Endothelial cell of umbilical vein (primary cell): ENCODE data around the gene ELP4. TPM values are rescaled to one million over a fixed set of nuclear protein-coding genes. Genes with fewer than 3 reads are reported as not detected.

ENCODE experiments used
- BruUV-seq: library from RNA; stranded (reverse); fragments of 400-500 nt; replicated peaks from 2 replicates; lab custom pipeline; 2021; lab: Mats Ljungman, UMichigan
- CTCF ChIA-PET: fragments of 300-600, 350-600 bp; sonication (Branson Sonifier 250); formaldehyde crosslinking; loops from one replicate; lab custom pipeline; 2021; ENCODE audit warnings: antibody characterized with exemption, inconsistent platforms; lab: Charles Lee
- POLR2A ChIA-PET: fragments of 300-600, 350-600 bp; sonication (Branson Sonifier 250); formaldehyde crosslinking; loops from one replicate; lab custom pipeline; 2021; ENCODE audit warnings: antibody characterized with exemption, inconsistent platforms; lab: Charles Lee
- DNase-seq: peaks from one replicate; pipeline ENCODE4 v3.0.0-alpha.2; 2011; ENCODE audit warnings: low read depth, low spot score
- FAIRE-seq: peaks from 2 replicates; lab custom pipeline; 2011; peaks lifted over from hg19 to GRCh38; lab: Jason Lieb, UNC
- H2AFZ ChIP-seq: 2 replicates; pipeline ENCODE4 v1.6.0; 2012; ENCODE audit warnings: low read depth, low read length, control low read depth, inconsistent platforms
- H3K27ac ChIP-seq: 2 replicates; pipeline ENCODE4 v1.5.1; 2011; ENCODE audit warnings: low read depth, mild to moderate bottlenecking, control low read depth, low read length, moderate library complexity; ENCODE audit not compliant: insufficient read depth
- H3K27me3 ChIP-seq, 2 experiments: 2 replicates each; pipeline versions ENCODE4 v1.6.0 to v1.6.1; 2011; ENCODE audit warnings: low read length in 2 of 2, mixed read lengths in 1 of 2; ENCODE audit not compliant: control insufficient read depth in 2 of 2, insufficient read depth in 2 of 2
- H3K36me3 ChIP-seq, 2 experiments: 2 replicates in 1 of 2; 3 replicates in 1 of 2; pipeline ENCODE4 v1.5.1; 2011; ENCODE audit warnings: low read length in 2 of 2, mild to moderate bottlenecking in 1 of 2, moderate library complexity in 1 of 2; ENCODE audit not compliant: control insufficient read depth in 2 of 2, insufficient read depth in 2 of 2; ENCODE audit errors: extremely low read depth in 1 of 2
- H3K4me1 ChIP-seq: 3 replicates; pipeline ENCODE4 v1.5.1; 2011; ENCODE audit warnings: mild to moderate bottlenecking, low read length; ENCODE audit not compliant: control insufficient read depth, insufficient read depth; ENCODE audit errors: extremely low read depth
- H3K4me2 ChIP-seq: 2 replicates; pipeline ENCODE4 v1.6.1; 2011; ENCODE audit warnings: low read length, control low read depth, mixed read lengths; ENCODE audit not compliant: insufficient read depth
- H3K4me3 ChIP-seq, 3 experiments: fragments of 200-600 bp in 1 of 3; sonication (generic), shearing (Covaris generic) in 1 of 3; replicated peaks in 1 of 3; 2 replicates each; pipeline ENCODE4 v1.5.1; 2011 to 2016; ENCODE audit warnings: control low read depth in 3 of 3, low read length in 3 of 3, mild to moderate bottlenecking in 2 of 3, inconsistent platforms in 1 of 3, low read depth in 1 of 3, moderate library complexity in 1 of 3; ENCODE audit not compliant: insufficient read depth in 1 of 3
- H3K79me2 ChIP-seq: 2 replicates; pipeline ENCODE4 v1.6.0; 2012; ENCODE audit warnings: low read length, inconsistent platforms; ENCODE audit not compliant: control insufficient read depth, insufficient read depth
- H3K9ac ChIP-seq: replicated peaks from 2 replicates; pipeline ENCODE3; 2011; ENCODE audit warnings: low read length, control low read depth; ENCODE audit not compliant: insufficient read depth; ENCODE audit errors: extremely low read depth
- H3K9me1 ChIP-seq: replicated peaks from 3 replicates; pipeline ENCODE4 v1.6.0; 2011; ENCODE audit warnings: mild to moderate bottlenecking, low read length; ENCODE audit not compliant: control insufficient read depth, insufficient read depth; ENCODE audit errors: extremely low read depth
- H3K9me3 ChIP-seq: replicated peaks from 2 replicates; pipeline ENCODE4 v1.5.1; 2012; ENCODE audit warnings: low read length, inconsistent platforms; ENCODE audit not compliant: control insufficient read depth, insufficient read depth
- H4K20me1 ChIP-seq: replicated peaks from 2 replicates; pipeline ENCODE3; 2011; ENCODE audit warnings: mild to moderate bottlenecking, low read length; ENCODE audit not compliant: control insufficient read depth, insufficient read depth; ENCODE audit errors: extremely low read depth
- CTCF ChIP-seq, 2 donors: IDR thresholded peaks; 1 replicate in 1 of 2; 2 replicates in 1 of 2; pipeline ENCODE4 v1.5.1; 2011; ENCODE audit warnings: low read length in 2 of 2, mild to moderate bottlenecking in 2 of 2, moderate library complexity in 2 of 2, control low read depth in 1 of 2, inconsistent platforms in 1 of 2, low read depth in 1 of 2; ENCODE audit not compliant: insufficient read depth in 1 of 2; ENCODE audit errors: extremely low read depth in 1 of 2
- EZH2 ChIP-seq: IDR thresholded peaks from 2 replicates; pipeline ENCODE4 v1.6.1; 2012; ENCODE audit warnings: borderline replicate concordance, low read depth, mild to moderate bottlenecking, moderate library complexity, low read length, inconsistent platforms; ENCODE audit not compliant: severe bottlenecking
- FOS ChIP-seq: IDR thresholded peaks from 2 replicates; pipeline ENCODE4 v1.6.1; 2011; ENCODE audit warnings: mild to moderate bottlenecking, low read length, moderate library complexity, borderline replicate concordance; ENCODE audit not compliant: insufficient read depth
- GATA2 ChIP-seq: IDR thresholded peaks from 2 replicates; pipeline ENCODE4 v1.7.0; 2011; ENCODE audit warnings: low read depth, mild to moderate bottlenecking, moderate library complexity, mixed read lengths, low read length; ENCODE audit not compliant: insufficient read length, insufficient read depth
- JUN ChIP-seq: IDR thresholded peaks from 2 replicates; pipeline ENCODE4 v1.6.1; 2011; ENCODE audit warnings: borderline replicate concordance, low read depth; ENCODE audit not compliant: insufficient read length, insufficient read depth
- MAX ChIP-seq: IDR thresholded peaks from 2 replicates; pipeline ENCODE4 v1.6.1; 2011; ENCODE audit not compliant: insufficient read depth, insufficient read length
- MYC ChIP-seq: IDR thresholded peaks from one replicate; pipeline ENCODE4 v1.6.1; 2011; ENCODE audit warnings: mild to moderate bottlenecking, low read depth, low read length
- POLR2A ChIP-seq: IDR thresholded peaks from 2 replicates; pipeline ENCODE4 v1.6.1; 2012; ENCODE audit warnings: low read depth, mild to moderate bottlenecking, control low read depth, low read length
- POLR2AphosphoS5 ChIP-seq: IDR thresholded peaks from 2 replicates; pipeline ENCODE4 v1.6.1; 2012; ENCODE audit warnings: low read depth, mild to moderate bottlenecking, control low read depth, low read length, moderate library complexity; ENCODE audit not compliant: insufficient read depth
- dilution Hi-C: fragments of 300-500 bp; cut with MboI; formaldehyde crosslinking; loops from one replicate; pipeline ENCODE4 v1.15.0; 2019; ENCODE audit warnings: low sequenced_read_pairs; ENCODE audit not compliant: extremely low pct_ligation_motif_present
- intact Hi-C: fragments of 100-400 bp; cut with micrococcal nuclease; formaldehyde crosslinking; loops from one replicate; pipeline ENCODE4 v1.10.0; 2022
- polyA plus RNA-seq, 4 experiments: library from polyadenylated mRNA; depleted of rRNA in 3 of 4; stranded (reverse) in 3 of 4; unstranded in 1 of 4; fragments of >200 nt; gene quantifications; 2 replicates each; pipeline versions ENCODE4 v1.2.1 to v1.2.3, GENCODE V29; 2011 to 2012; ENCODE audit warnings: missing spikeins in 1 of 4
- total RNA-seq: library from RNA; stranded (reverse); gene quantifications from 2 replicates; pipeline ENCODE4 v1.2.3, GENCODE V29; 2021

The ELP4 gene
- total and polyA plus RNA-seq, 2 donors (not counting 3 experiments of a cell fraction or from before 2014, with no cell fraction given), result 11.6 to 16.3 TPM

- intact Hi-C loops (no loop called here), dilution Hi-C loops (no loop called here)
- no peaks in the 10 kb centered on the region for H3K36me3 ChIP-seq
- H3K79me2 ChIP-seq, result no peaks in the 10 kb centered on the region
- ChIA-PET CTCF (no interaction called here), POLR2A (no interaction called here)
- DNase-seq (no peak), FAIRE-seq (no peak)
- H4K20me1 ChIP-seq, result no peaks in the 10 kb centered on the region
- no peaks in the 10 kb centered on the region for H3K9me3 ChIP-seq
- TF ChIP-seq MYC (no peak), POLR2A (no peak), CTCF (IDR thresholded peaks at IDR 0.05; ENCODE audit: extremely low read depth in 1 of 2, insufficient read depth in 1 of 2, low read depth in 1 of 2, low read length in 2 of 2) (no peak), EZH2 (no peak), JUN (no peak), MAX (no peak), POLR2AphosphoS5 (no peak), FOS (no peak), GATA2 (no peak)
- no peak overlapping the region for H3K9ac ChIP-seq
- H3K4me1 ChIP-seq, result no peaks in the 10 kb centered on the region
- H3K27ac ChIP-seq, result no peak overlapping the region
- no peak overlapping the region for H2AFZ ChIP-seq
- BruUV-seq, result no TSS peak
- no peak overlapping the region for H3K4me2 ChIP-seq
- H3K9me1 ChIP-seq, result no peaks in the 10 kb centered on the region
- no peaks in the 10 kb centered on the region for H3K27me3 ChIP-seq
- no peak overlapping the region for H3K4me3 ChIP-seq
Measured at GRCh38 chr11:31783252-31783651, 273.7 kb downstream of the ELP4 start.
